HG03095 (cell line): ENCODE results near the gene SMG6.
"Not testable (repeated sequence)": the region's sequence is repeated elsewhere in the genome, so short reads cannot be mapped to it uniquely, and the experiment has no call there.

Source experiments
- ATAC-seq: cut with Tn5 transposase; IDR thresholded peaks from one replicate; pipeline ENCODE4 v1.9.1; 2021; ENCODE audit warnings: moderate library complexity; ENCODE audit not compliant: unreplicated experiment

Gene SMG6

DNA sequence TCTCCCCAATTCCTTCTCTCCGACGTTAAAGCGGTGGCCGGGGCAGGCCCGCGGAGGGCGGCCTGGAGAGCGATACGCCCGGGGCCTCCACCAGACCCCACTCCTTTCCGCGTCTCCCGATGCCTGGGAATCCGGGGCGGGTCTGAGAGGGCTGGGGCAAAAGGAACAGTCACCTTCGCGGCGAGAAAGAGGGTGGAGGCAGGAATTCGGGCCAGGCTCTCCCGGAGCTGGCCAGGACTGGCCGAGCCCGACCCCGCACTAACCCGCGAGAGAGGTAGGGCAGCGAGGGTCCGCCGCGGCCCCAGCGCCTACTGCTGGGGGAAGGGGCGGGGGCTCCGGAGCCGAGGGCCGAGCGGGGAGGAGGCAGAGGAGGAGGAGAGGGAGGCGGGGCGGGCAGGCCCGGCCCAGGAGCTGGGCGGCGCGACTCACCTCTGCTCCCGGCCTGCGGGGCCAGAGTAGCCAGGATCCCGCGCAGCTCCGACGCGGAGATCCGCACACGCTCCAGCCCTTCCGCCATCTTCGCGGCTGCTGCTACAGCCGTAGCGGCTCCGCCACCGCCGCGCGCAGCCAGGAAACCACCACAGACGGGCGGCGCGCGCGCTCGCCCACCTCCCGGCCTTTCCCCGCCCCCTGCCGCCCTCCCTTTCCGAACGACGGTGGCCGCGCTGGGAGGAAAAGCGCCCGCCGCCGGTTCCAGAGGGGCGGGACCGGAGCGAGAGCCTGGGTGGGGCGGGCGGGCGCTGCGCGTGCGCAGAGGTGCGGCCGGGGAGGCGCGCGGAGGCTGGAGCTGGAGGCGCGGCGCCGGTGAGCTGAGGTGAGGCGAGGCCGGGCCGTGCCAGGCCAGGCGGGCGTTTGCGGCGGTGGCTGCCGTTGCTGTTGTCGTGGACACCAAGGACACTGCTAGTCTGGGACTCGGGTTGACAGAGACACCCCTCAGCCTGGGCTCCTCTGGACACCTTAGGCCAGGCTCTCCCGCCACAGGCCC lies at the start of gene SMG6, which contains the start of gene SRR:
Gene SMG6, minus strand, starts transcription at position 582 of the 985 bp plus-strand sequence. Its CDS starts 65 bp downstream, at position 517.
Gene SRR, plus strand, starts transcription at position 747 of the 985 bp plus-strand sequence. CDS start 11,611 bp downstream, outside the sequence.
- ATAC-seq: peak; percentile 73

DNA sequence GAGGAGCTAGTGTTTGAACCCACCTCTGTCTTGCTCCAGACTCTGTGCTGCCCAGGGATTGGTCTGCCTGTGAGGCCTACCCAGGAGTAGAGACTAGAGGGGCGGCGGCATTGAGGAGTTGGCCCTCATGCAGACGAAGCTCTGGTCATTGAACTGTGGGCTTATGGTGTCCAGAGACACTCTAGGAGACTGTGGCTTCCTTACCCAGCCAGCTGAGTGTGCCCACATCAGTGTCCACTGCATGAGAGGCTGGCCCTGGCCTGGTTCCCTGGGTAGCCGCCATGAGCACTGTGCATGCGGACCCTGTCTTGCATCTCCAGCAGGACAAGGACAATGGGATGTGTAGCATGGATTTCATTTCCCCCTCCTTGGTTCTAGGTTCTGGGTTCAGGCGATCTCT lies 47.7 kb upstream of the SMG6 start:
- no peak for ATAC-seq

- ATAC-seq: no peak
These were observed 44.5 kb upstream of the SMG6 start for GRCh38 chr17:2347805-2348685.

DNA sequence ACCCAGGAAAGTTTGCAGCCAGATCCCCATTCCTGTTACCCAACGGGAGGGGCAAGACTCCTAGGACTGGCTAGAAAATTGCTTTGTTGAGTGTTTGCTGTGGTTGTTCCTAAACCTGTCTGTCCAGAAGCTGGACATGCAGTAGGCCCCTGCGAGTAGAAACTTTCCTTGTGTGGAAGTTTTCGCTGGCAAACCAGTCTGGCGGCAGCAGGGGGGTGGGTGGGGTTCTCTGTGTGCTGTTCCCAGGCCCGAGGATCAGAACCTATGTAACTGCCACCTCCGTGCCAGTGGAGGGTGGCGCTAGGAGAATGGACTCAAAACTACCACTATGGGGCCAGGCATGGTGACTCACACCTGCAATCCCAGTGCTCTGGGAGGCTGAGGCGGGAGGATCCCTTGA lies 42.9 kb upstream of the SMG6 start:
- no peak for ATAC-seq

- no peak for ATAC-seq
These were observed 40.9 kb upstream of the SMG6 start for GRCh38 chr17:2344528-2344927.

DNA sequence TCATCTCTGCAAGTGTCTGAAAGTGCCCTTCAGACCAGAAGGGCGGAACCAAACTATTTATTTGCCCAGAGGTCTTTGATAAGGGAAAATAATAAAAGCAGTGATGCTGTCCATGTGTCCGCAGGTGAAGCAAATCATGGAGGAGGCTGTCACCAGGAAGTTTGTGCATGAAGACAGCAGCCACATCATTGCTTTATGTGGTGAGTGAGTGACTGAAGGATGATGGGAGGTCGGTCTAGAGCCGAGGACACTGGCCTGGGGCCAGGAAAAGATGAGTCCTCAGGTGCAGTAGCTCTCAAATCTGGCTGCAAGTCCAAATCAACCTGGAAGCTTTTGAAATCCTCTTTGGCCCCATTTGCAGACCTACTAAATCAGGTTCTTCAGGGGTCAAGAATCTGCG lies 39.8 kb upstream of the SMG6 start:
- ATAC-seq: no peak

DNA sequence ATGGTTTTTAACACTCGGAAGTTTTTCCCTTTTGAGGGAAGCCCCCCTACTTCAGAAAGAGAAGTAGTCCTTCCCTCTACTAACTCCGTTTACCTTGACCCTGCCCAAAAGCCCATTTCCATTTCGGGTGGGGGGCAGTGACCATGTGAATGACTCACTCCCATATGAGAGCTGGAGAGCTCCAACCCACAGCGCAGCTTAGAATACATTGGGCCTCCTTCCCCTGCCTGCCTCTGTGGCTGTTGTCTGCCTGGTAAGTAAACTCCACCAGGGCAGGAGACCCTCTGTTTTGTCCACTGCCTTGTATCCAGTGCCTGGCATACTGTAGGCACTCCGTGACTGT lies 34.7 kb upstream of the SMG6 start:
- ATAC-seq: no peak

- no peak for ATAC-seq
These were observed 34.1 kb upstream of the SMG6 start for GRCh38 chr17:2337544-2338314.

GRCh38 chr17:2336852-2337543 lies 33.4 kb upstream of the SMG6 start, which contains the start of gene SGSM2:
SGSM2 (plus strand) TSS chr17:2337501; CDS start chr17:2337689, 188 bp downstream.
- ATAC-seq: no peak

DNA sequence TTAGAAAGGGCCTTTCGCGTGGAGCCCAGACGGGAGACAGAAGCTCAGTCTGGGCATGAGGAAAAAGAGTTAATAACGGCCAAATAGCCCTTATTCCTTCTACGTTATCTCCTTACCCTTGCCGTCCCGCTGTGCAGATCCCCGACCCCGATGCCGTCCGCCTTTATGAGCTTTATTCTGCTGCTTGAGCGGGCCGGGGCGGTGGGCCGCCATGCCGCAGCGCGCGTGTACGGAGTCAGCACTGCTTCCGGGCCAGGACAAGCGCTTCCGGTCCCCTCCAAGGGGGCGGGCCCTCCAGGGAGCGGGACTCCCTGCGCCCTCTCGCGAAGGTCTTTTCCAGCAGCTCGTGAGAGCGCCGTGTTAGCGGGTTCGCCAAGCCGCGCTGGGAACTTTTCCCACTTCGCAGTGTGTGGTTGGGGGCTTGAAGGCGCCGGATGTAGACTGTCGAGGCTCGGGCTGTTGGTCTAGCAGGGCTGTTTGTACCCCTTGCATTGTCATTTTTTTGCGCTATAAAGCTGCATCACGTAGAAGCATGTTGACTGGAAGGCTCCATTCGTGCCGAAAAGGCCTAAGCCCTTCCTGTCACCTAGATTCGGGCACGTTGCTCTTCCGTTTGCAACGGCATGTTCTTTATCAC lies 32.7 kb upstream of the SMG6 start, which contains the start of gene TSR1:
Gene TSR1, minus strand, starts transcription at position 243 of the 637 bp plus-strand sequence. Its CDS starts 30 bp downstream, at position 213.
- peak; percentile 83 for ATAC-seq

GRCh38 chr17:2335726-2336214 lies 32.2 kb upstream of the SMG6 start:
- no peak for ATAC-seq

DNA sequence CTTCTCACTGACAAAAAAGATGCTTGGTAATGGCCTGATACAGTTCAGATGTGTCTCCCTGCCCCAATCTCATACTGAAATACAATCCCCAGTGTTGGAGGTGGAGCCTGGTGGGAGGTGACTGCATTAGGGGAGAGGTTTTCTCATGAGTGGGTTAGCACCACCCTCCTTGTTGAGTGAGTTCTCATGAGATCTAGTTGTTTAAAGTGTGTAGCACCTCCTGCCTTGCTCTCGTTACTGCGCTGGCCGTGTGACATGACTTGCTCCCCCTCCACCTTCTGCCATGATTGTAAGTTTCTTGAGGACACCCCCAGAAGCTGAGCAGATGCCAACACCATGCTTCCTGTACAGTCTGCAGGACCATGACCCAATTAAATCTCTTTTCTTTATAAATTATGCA lies 27.7 kb upstream of the SMG6 start:
- ATAC-seq: no peak

GRCh38 chr17:2323629-2324314 lies 20.2 kb upstream of the SMG6 start:
- ATAC-seq: no peak

DNA sequence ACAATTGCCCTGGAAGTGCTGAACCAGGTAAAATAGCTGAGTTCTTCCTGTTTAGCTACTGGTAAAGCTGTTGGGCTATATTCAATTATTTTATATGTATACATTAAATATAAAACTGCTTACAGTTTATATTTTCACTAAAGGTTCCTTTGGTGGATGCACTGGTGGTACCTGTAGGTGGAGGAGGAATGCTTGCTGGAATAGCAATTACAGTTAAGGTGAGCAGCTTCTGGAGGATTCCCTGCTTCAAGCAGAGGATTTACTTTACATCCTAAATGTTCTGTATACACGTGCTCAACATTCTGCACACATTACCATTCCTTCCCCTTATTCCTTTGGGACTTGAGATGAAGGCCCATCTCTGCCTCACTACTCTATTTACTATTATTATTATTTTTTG lies 17.8 kb upstream of the SMG6 start:
- no peak for ATAC-seq

DNA sequence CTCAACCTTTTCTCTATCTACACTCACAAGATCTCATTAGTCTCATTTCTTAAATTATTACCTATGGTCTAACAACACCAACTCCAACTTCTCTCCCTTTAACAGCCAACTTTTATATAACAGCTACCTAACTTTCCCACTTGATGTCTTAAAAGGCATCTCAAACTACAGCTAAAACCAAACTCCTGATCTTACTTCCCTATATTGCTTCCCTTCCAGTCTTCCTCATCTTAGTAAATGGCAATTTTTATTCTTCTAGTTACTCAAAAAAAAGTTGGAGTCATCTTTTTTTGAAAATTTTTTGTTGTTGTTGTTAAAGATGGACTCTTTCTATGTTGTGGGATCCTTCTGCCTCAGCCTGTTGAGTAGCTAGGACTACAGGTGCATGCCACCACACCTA lies 15.5 kb upstream of the SMG6 start:
- no peak for ATAC-seq

DNA sequence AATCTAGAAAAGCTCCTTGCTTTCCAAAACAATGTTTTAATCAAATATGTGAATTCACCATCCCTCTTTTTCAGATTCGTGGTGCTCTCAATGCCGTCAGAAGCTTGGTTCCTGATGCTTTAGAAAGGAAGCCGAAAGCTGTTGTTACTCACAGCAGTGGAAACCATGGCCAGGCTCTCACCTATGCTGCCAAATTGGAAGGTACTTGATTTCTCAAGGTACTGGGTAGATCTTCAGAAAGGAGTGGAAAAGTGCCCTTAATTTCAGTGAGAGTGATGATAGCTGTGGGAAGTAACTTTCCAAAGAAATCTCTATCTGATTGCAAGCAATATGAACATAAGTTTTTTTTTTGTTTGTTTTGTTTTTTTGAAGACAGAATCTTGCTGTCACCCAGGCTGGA lies 14.2 kb upstream of the SMG6 start:
- ATAC-seq: no peak

DNA sequence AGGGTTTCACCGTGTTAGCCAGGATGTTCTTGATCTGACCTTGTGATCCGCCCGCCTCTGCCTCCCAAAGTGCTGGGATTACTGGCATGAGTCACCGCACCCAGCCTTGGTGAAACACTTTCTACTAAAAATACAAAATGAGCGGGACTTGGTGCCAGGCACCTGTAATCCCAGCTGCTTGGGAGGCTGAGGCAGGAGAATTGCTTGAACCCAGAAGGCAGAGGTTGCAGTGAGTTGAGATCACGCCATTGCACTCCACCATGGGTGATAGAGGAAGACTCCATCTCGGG lies 13.3 kb upstream of the SMG6 start:
- ATAC-seq: not testable (repeated sequence)

- no peak for ATAC-seq
These were observed 9.2 kb upstream of the SMG6 start for GRCh38 chr17:2312736-2313135.
